Skeletal muscle tissue (tissue), 4 donors: ENCODE results near the gene TMCC3. TPM values are rescaled to one million over a fixed set of nuclear protein-coding genes. Genes with fewer than 3 reads are reported as not detected.
"Not testable (repeated sequence)": the region's sequence is repeated elsewhere in the genome, so short reads cannot be mapped to it uniquely, and the experiment has no call there.

Experiments
- H3K27ac ChIP-seq: one replicate; pipeline ENCODE4 v1.7.0; 2013; ENCODE audit warnings: mild to moderate bottlenecking, low read depth, low read length, inconsistent platforms
- H3K27me3 ChIP-seq, 3 donors: one replicate each; pipeline ENCODE4 v1.7.0; 2013; ENCODE audit warnings: low read length in 3 of 3; ENCODE audit not compliant: control insufficient read depth in 3 of 3, insufficient read depth in 3 of 3
- H3K36me3 ChIP-seq, 3 donors: one replicate each; pipeline ENCODE4 v1.7.0; 2013; ENCODE audit warnings: low read length in 3 of 3; ENCODE audit not compliant: control insufficient read depth in 3 of 3, insufficient read depth in 3 of 3
- H3K4me1 ChIP-seq, 3 donors: one replicate each; pipeline ENCODE4 v1.7.0; 2013; ENCODE audit warnings: low read length in 3 of 3, mild to moderate bottlenecking in 3 of 3; ENCODE audit not compliant: control insufficient read depth in 3 of 3, insufficient read depth in 3 of 3
- H3K4me3 ChIP-seq, 3 donors: one replicate each; pipeline ENCODE4 v1.7.0; 2013; ENCODE audit warnings: low read length in 3 of 3
- H3K9ac ChIP-seq, 3 donors: one replicate each; pipeline ENCODE4 v1.7.0; 2013; ENCODE audit warnings: low read length in 3 of 3, mild to moderate bottlenecking in 3 of 3, moderate library complexity in 2 of 3, low read depth in 1 of 3
- H3K9me3 ChIP-seq, 3 donors: one replicate each; pipeline ENCODE4 v1.7.0; 2013; ENCODE audit warnings: low read length in 3 of 3; ENCODE audit not compliant: control insufficient read depth in 3 of 3
- total RNA-seq: library from RNA; depleted of rRNA; stranded (reverse); fragments of >200 nt; gene quantifications from one replicate; pipeline ENCODE4 v1.2.3, GENCODE V29; 2014
- donor health status: Osteomylitis.

The TMCC3 gene
- total RNA-seq, 1 donor from 2014 or later = 16.7 TPM

GRCh38 chr12:94614288-94614721, 36.1 kb downstream of the TMCC3 start:
- Histone ChIP-seq H3K4me1 (peaks cover 36 to 47% (median 46%) of the 10 kb centered on the region in 3 donors), H3K27ac (peak overlapping the region; percentile 87), H3K36me3 (no peaks in the 10 kb centered on the region), H3K9ac (peak overlapping the region; percentile 54 to 87 (median 69)), H3K27me3 (no peaks in the 10 kb centered on the region), H3K4me3 (peak overlapping the region; percentile 32 to 65 (median 41)), H3K9me3 (no peaks in the 10 kb centered on the region)

DNA sequence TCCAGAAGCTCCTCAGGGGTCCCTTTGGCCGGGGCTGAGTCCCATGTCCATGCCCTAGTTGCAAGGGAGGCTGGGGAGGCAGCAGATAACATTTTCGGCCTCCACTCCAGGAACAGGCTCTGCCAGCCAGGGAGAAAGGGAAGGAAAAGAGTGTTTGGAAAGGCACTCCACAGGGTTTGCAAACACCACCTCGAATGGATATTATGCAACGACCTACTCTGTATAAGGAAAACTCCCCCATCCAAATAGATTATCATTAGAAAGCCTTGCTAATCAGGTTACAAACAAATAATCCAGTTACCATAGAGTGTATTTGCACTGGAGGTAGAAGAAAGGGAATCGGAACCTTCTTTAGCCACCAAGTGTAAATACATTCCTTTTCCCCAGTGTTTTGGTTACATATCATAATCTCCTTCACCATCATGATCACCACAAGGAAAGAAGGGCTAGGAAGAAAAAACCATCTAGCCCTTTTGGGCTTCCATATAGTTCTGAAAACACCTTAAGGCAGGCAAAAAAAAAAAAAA, 40.4 kb downstream of the TMCC3 start:
- no peak overlapping the region for H3K4me3 ChIP-seq
- H3K9ac ChIP-seq = no peak overlapping the region
- no peaks in the 10 kb centered on the region for H3K27me3 ChIP-seq
- H3K9me3 ChIP-seq = peaks cover 0 to 2% (median 0%) of the 10 kb centered on the region in 3 donors
- peaks cover 6 to 16% (median 6%) of the 10 kb centered on the region in 3 donors for H3K4me1 ChIP-seq
- H3K27ac ChIP-seq = no peak overlapping the region
- no peaks in the 10 kb centered on the region for H3K36me3 ChIP-seq

- not testable (repeated sequence) for H3K9ac ChIP-seq, H3K36me3 ChIP-seq, H3K4me3 ChIP-seq, H3K27me3 ChIP-seq, H3K27ac ChIP-seq, H3K9me3 ChIP-seq
- H3K4me1 ChIP-seq = peaks cover 5 to 17% (median 8%) of the 10 kb centered on the region in 3 donors
Measured at GRCh38 chr12:94606810-94607209, 43.5 kb downstream of the TMCC3 start.

DNA sequence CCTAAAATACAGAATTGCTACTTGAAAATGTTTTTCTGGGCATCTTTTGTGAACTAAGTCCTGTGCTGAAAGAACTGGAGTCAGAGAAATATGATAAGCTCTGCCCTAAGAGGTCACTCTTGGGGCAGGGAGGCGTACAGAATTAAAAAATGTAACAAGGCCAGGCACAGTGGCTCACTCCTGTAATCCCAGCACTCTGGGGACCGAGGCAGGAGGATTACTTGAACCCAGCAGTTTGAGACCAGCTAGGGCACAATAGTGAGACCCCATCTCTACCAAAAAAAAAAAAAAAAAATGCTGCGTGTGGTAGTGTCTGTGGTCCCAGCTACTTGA, 46.0 kb downstream of the TMCC3 start:
- no peak overlapping the region for H3K4me3 ChIP-seq
- H3K27me3 ChIP-seq = no peaks in the 10 kb centered on the region
- no peak overlapping the region for H3K27ac ChIP-seq
- H3K36me3 ChIP-seq = no peaks in the 10 kb centered on the region
- H3K9me3 ChIP-seq = peaks cover 0 to 2% (median 0%) of the 10 kb centered on the region in 3 donors
- peaks cover 5 to 22% (median 11%) of the 10 kb centered on the region in 3 donors for H3K4me1 ChIP-seq
- no peak overlapping the region for H3K9ac ChIP-seq

DNA sequence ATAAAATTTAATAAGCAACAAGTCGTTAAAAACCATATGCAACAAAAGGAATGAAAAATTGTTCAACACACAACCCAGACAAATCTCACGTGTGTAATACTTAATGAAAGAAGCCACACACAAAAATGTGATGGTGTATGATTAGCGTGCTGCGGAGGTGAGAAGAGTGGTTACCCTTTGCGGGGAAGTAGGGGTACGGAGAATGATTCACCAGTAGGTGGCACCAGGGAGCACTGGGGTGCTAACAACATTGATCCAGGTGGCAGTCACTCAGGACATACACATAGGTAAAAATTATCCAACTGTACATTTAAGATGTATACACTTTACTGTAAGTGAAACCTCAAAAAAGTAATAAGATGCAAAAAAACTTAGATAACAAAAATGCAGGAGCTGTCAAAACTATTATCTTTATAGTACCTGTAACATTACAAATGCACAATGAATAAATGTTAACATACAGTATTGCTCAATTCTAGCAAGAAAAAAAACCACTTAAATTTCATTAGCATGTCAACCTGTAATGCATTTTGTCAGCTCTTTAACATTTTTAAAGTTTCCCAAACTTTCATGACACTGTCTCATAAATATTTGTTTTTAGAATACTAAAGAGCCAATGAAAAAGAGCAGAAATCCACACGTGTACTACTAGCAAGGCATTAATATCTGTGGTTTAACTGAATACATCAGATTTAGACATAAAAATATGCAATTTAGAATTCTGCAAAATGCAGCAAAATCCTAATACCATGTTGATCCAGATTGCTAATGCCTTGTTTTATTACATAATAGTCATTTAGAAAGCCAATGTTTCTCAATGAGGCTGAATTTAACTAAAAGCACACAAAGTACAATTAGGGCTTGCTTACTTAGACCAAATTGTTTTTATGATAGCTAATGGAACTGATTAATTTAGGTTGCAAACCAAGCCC, 46.7 kb downstream of the TMCC3 start:
- H3K27me3 ChIP-seq = no peaks in the 10 kb centered on the region
- H3K4me1 ChIP-seq = peaks cover 5 to 21% (median 11%) of the 10 kb centered on the region in 3 donors
- no peaks in the 10 kb centered on the region for H3K36me3 ChIP-seq
- no peak overlapping the region for H3K4me3 ChIP-seq
- H3K9me3 ChIP-seq = peaks cover 0 to 2% (median 0%) of the 10 kb centered on the region in 3 donors
- no peak overlapping the region for H3K9ac ChIP-seq
- no peak overlapping the region for H3K27ac ChIP-seq

DNA sequence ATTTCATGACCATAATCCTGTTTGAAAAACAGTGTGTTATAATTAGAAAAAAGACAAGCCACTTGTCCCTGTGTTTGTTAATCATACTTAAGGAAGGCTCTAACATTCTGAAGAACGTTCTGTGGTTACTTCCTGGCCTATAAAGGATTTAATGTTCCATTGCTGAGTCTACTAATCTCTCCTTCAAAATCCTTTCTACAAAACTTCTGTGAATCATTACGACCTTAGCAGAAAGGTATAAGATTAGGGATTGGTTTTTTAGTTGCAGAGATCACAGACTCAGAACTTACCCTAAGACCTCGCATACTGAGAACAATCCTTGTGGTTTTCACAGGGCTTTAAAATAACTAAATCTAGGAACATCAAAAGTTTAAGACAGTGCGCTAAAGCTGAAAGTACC, 48.3 kb downstream of the TMCC3 start:
- H3K27ac ChIP-seq = no peak overlapping the region
- no peaks in the 10 kb centered on the region for H3K27me3 ChIP-seq
- H3K4me1 ChIP-seq = peaks cover 5 to 19% (median 11%) of the 10 kb centered on the region in 3 donors
- H3K9me3 ChIP-seq = no peaks in the 10 kb centered on the region
- H3K9ac ChIP-seq = no peak overlapping the region
- H3K4me3 ChIP-seq = no peak overlapping the region
- H3K36me3 ChIP-seq = no peaks in the 10 kb centered on the region

GRCh38 chr12:94601307-94601706, 49.0 kb downstream of the TMCC3 start:
- not testable (repeated sequence) for H3K9ac ChIP-seq, H3K27ac ChIP-seq

GRCh38 chr12:94599189-94599588, 51.2 kb downstream of the TMCC3 start:
- Histone ChIP-seq H3K4me3 (no peak overlapping the region), H3K36me3 (no peaks in the 10 kb centered on the region), H3K27me3 (no peaks in the 10 kb centered on the region), H3K27ac (no peak overlapping the region), H3K9ac (no peak overlapping the region), H3K9me3 (no peaks in the 10 kb centered on the region), H3K4me1 (peaks cover 8 to 24% (median 15%) of the 10 kb centered on the region in 3 donors)

More at GRCh38 chr12:94601307-94601706, 49.0 kb downstream of the TMCC3 start:
- not testable (repeated sequence) for H3K36me3 ChIP-seq, H3K27me3 ChIP-seq, H3K4me3 ChIP-seq, H3K9me3 ChIP-seq
- peaks cover 8 to 24% (median 16%) of the 10 kb centered on the region in 3 donors for H3K4me1 ChIP-seq

DNA sequence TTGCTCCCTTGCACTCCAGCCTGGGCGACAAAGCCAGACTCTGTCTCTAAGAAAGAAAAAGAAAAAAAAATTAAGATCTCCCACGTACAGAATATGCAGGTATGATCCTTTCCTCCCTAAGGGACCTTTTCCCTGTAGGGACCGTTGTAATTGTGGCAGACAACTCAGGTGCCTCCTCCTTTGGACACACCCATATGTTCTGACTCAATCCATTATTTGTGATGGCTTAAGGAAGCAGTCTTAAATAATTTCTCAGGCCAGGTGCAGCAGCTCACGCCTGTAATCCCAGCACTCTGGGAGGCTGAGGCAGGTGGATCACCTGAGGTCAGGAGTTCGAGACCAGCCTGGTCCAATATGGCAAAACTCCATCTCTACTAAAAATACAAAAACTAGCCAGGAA, 53.1 kb downstream of the TMCC3 start:
- H3K36me3 ChIP-seq = no peaks in the 10 kb centered on the region
- no peak overlapping the region for H3K27ac ChIP-seq
- no peaks in the 10 kb centered on the region for H3K9me3 ChIP-seq
- peaks cover 7 to 21% (median 10%) of the 10 kb centered on the region in 3 donors for H3K4me1 ChIP-seq
- H3K27me3 ChIP-seq = no peaks in the 10 kb centered on the region
- no peak overlapping the region for H3K9ac ChIP-seq
- no peak overlapping the region for H3K4me3 ChIP-seq

GRCh38 chr12:94596596-94596995, 53.8 kb downstream of the TMCC3 start:
- no peaks in the 10 kb centered on the region for H3K36me3 ChIP-seq
- no peak overlapping the region for H3K4me3 ChIP-seq
- no peak overlapping the region for H3K27ac ChIP-seq
- H3K9me3 ChIP-seq = no peaks in the 10 kb centered on the region
- no peaks in the 10 kb centered on the region for H3K27me3 ChIP-seq
- H3K9ac ChIP-seq = no peak overlapping the region
- peaks cover 7 to 17% (median 10%) of the 10 kb centered on the region in 3 donors for H3K4me1 ChIP-seq
